Body of pancreas (tissue), 4 donors: ENCODE data around the gene ISG20. TPM values are rescaled to one million over a fixed set of nuclear protein-coding genes. Genes with fewer than 3 reads are reported as not detected.

Experiments used
- ATAC-seq: fragments of 150-250 bp; one replicate; pipeline ENCODE4 v1.9.1; 2016
- DNase-seq, 4 donors: peaks; one replicate each; pipeline ENCODE4 v3.0.0-alpha.2; 2019
- H3K27ac ChIP-seq, 4 donors: fragments of 200-600 bp; sonication (generic); 1 replicate in 3 of 4; 2 replicates in 1 of 4; pipeline versions ENCODE4 v1.5.1 to v1.6.1; 2016 to 2019; ENCODE audit warnings: mild to moderate bottlenecking in 1 of 4, mixed read lengths in 1 of 4, moderate library complexity in 1 of 4
- H3K27me3 ChIP-seq, 2 donors: fragments of 200-600 bp; sonication (generic); one replicate each; pipeline ENCODE4 v1.6.0; 2016; ENCODE audit warnings: mild to moderate bottlenecking in 1 of 2
- H3K36me3 ChIP-seq, 2 donors: fragments of 200-600 bp; sonication (generic); replicated peaks in 1 of 2; 2 replicates each; pipeline ENCODE4 v1.5.1; 2016; ENCODE audit warnings: low read depth in 2 of 2; ENCODE audit not compliant: insufficient read depth in 1 of 2
- H3K4me1 ChIP-seq: fragments of 200-600 bp; sonication (generic); one replicate; pipeline ENCODE4 v1.6.0; 2016
- H3K4me3 ChIP-seq, 2 donors: fragments of 200-600 bp; sonication (generic); 1 replicate in 1 of 2; 2 replicates in 1 of 2; pipeline ENCODE4 v1.5.1; 2016 to 2019
- H3K9me3 ChIP-seq, 3 donors: fragments of 200-600 bp; sonication (generic); 1 replicate in 2 of 3; 2 replicates in 1 of 3; pipeline ENCODE4 v1.5.1; 2016
- CTCF ChIP-seq, 7 experiments: fragments of 450-650 bp in 4 of 7; fragments of 200-600 bp in 3 of 7; sonication (generic) in 3 of 7; IDR thresholded peaks; one replicate each; pipeline ENCODE4 v1.5.1; 2016 to 2019; ENCODE audit warnings: antibody characterized with exemption in 7 of 7
- POLR2A ChIP-seq, 3 donors: fragments of 450-650 bp; IDR thresholded peaks; one replicate each; pipeline ENCODE4 v1.6.1; 2016; ENCODE audit warnings: antibody characterized with exemption in 3 of 3, mild to moderate bottlenecking in 2 of 3
- WGBS, 2 donors: methylation state at CpG; one replicate each; pipeline ENCODE4 v1.1.5; 2017; 5-methylcytosine and 5-hydroxymethylcytosine counted together
- intact Hi-C: fragments of 100-400 bp; cut with DNase I; formaldehyde crosslinking; loops from one replicate; pipeline ENCODE4 v1.15.1; 2023
- total RNA-seq, 2 donors: library from RNA; depleted of rRNA; stranded (reverse); fragments of >200 nt; gene quantifications; one replicate each; pipeline ENCODE4 v1.1.0, GENCODE V29; 2016

The ISG20 gene
- total RNA-seq, 2 donors from 2014 or later = 2.9 to 25.4 TPM

DNA sequence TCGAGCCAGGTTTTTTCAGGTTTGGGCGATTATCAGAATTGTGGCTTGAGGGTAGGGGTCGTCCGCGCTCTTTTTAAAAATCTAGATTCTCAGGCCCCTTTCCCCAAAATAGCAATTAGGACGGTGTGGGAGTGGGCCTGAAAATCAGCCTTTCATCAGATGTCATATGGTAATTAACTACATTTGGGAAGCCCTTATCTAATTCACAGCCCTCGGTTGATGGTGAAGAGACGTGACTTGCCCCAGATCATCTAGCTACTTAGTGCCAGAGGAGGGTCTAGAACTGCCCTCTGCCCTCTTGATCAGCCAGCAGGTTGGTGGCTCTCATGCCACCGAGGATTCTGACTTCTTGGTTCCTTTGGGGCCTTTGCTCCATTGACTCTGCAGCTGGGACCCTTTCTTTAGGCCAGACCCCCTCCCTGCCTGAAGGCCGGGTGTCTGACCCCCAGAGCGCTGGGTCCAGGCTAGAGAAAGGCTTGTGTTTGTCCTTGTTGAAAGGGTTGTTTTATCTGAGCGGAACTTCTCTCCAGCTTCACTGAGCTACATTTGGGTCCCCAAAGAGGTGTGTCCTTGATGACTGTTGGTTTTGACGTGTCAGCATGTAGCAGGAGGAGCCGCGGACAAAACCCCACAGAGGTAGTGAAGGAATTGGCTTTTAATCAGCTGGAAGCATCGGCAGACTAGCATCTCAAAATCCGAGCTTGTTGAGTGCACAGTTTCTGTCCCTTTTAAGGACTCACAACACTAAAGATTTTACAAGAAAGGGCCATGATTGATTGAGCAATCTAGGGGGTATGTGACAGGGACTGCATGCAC lies 16.8 kb upstream of the ISG20 start:
- peaks cover 0 to 7% of the 10 kb centered on the region in 2 donors for H3K36me3 ChIP-seq
- H3K27ac ChIP-seq = peak overlapping the region; percentile 62 to 96 (median 88)
- ATAC-seq (no peak), DNase-seq (no peak)
- H3K9me3 ChIP-seq = no peaks in the 10 kb centered on the region
- TF ChIP-seq POLR2A (IDR thresholded peaks at IDR 0.05) (no peak), CTCF (IDR thresholded peaks at IDR 0.05) (no peak)
- intact Hi-C loops = no loop called here
- H3K4me1 ChIP-seq = peaks cover 47% of the 10 kb centered on the region
- H3K4me3 ChIP-seq = peak overlapping the region; percentile 81 to 93
- WGBS, 2 donors = 4 to 14% methylated on average over 14 to 17 of the region's 17 CpGs
- no peaks in the 10 kb centered on the region for H3K27me3 ChIP-seq

GRCh38 chr15:88622605-88622975 lies 16.2 kb upstream of the ISG20 start:
- WGBS, 2 donors = 19 to 34% methylated on average over 5 of the region's 5 CpGs
- no peaks in the 10 kb centered on the region for H3K9me3 ChIP-seq
- H3K36me3 ChIP-seq = peaks cover 0 to 7% of the 10 kb centered on the region in 2 donors
- no peaks in the 10 kb centered on the region for H3K27me3 ChIP-seq
- peak overlapping the region; percentile 81 to 93 for H3K4me3 ChIP-seq
- H3K27ac ChIP-seq = peak overlapping the region; percentile 62 to 96 (median 88)
- TF ChIP-seq CTCF (IDR thresholded peaks at IDR 0.05) (no peak), POLR2A (IDR thresholded peaks at IDR 0.05) (no peak)
- intact Hi-C loops = no loop called here
- H3K4me1 ChIP-seq = peaks cover 53% of the 10 kb centered on the region
- DNase-seq (no peak), ATAC-seq (no peak)

DNA sequence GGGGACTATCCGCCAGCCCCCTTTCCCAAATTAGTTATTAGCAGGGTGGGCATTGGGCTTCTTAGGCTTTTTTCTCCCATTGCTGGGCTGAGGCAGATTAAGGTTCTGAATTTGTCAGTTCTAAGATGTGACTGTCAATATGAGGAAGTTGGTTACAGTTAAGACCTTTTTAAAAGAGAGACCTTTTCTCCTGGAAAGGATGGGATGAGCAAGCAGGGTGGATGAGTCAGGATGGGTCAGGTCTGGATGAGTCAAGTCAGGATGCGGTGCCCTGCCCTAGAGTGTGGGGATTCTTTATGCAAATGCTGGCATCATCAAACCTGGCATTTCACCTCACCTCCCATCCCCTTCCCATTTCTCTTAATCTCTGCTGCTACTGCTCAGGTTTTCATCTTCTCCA lies 15.8 kb upstream of the ISG20 start:
- H3K4me3 ChIP-seq = no peak overlapping the region
- ATAC-seq = no peak

GRCh38 chr15:88623632-88624031 lies 15.2 kb upstream of the ISG20 start:
- H3K36me3 ChIP-seq = peaks cover 0 to 7% of the 10 kb centered on the region in 2 donors
- H3K9me3 ChIP-seq = no peaks in the 10 kb centered on the region
- WGBS, 2 donors = 83 to 87% methylated on average over 3 of the region's 3 CpGs
- TF ChIP-seq POLR2A (IDR thresholded peaks at IDR 0.05) = no peak
- no peak for TF ChIP-seq CTCF (IDR thresholded peaks at IDR 0.05)
- no peaks in the 10 kb centered on the region for H3K27me3 ChIP-seq
- H3K27ac ChIP-seq = peak overlapping the region in 3 of 4 donors; percentile 31 to 96 (median 62)
- DNase-seq (no peak), ATAC-seq (no peak)
- peaks cover 62% of the 10 kb centered on the region for H3K4me1 ChIP-seq
- intact Hi-C loops = no loop called here
- H3K4me3 ChIP-seq = no peak overlapping the region

More for the DNA sequence above, 15.8 kb upstream of the ISG20 start:
- H3K9me3 ChIP-seq = no peaks in the 10 kb centered on the region
- peaks cover 57% of the 10 kb centered on the region for H3K4me1 ChIP-seq
- peak overlapping the region in 2 of 4 donors; percentile 89 to 96 for H3K27ac ChIP-seq
- 64 to 84% methylated on average over 2 of the region's 2 CpGs for WGBS, 2 donors
- TF ChIP-seq CTCF (IDR thresholded peaks at IDR 0.05) (no peak), POLR2A (IDR thresholded peaks at IDR 0.05) (no peak)
- intact Hi-C loops = no loop called here
- peaks cover 0 to 7% of the 10 kb centered on the region in 2 donors for H3K36me3 ChIP-seq
- DNase-seq = no peak
- no peaks in the 10 kb centered on the region for H3K27me3 ChIP-seq
